SU-DHL-6 (cell line): Measurements from ENCODE around the gene CEP44.

Experiments used
- CTCF ChIP-seq: fragments of 200-600 bp; sonication (generic); IDR thresholded peaks from one replicate; pipeline ENCODE4 v1.5.1; 2017; ENCODE audit warnings: antibody characterized with exemption, mild to moderate bottlenecking, low read length, moderate library complexity; ENCODE audit not compliant: insufficient read depth, poor library complexity, severe bottlenecking
- EZH2phosphoT487 ChIP-seq: fragments of 200-600 bp; sonication (generic), shearing (Covaris generic); conservative IDR thresholded peaks from 2 replicates; pipeline ENCODE4 v1.6.1; 2018; ENCODE audit warnings: mild to moderate bottlenecking, antibody characterized with exemption, low read length, moderate library complexity, mixed read lengths

GRCh38 chr4:174304664-174305063 is 21.0 kb downstream of the CEP44 start:
- no peak for TF ChIP-seq CTCF
- TF ChIP-seq EZH2phosphoT487: no peak
